Thyroid gland (tissue), 4 donors: ENCODE results near the gene NT5C2.

Experiments
- CTCF ChIP-seq, 6 experiments: fragments of 200-600 bp in 3 of 6; fragments of 450-650 bp in 3 of 6; sonication (generic) in 3 of 6; IDR thresholded peaks; one replicate each; pipeline ENCODE4 v1.5.1; 2016 to 2019; ENCODE audit warnings: antibody characterized with exemption in 6 of 6, mild to moderate bottlenecking in 2 of 6, inconsistent platforms in 1 of 6, moderate library complexity in 1 of 6
- POLR2A ChIP-seq, 2 donors: fragments of 450-650 bp; IDR thresholded peaks; one replicate each; pipeline ENCODE4 v1.6.1; 2017; ENCODE audit warnings: antibody characterized with exemption in 2 of 2, mild to moderate bottlenecking in 2 of 2, moderate library complexity in 1 of 2

DNA sequence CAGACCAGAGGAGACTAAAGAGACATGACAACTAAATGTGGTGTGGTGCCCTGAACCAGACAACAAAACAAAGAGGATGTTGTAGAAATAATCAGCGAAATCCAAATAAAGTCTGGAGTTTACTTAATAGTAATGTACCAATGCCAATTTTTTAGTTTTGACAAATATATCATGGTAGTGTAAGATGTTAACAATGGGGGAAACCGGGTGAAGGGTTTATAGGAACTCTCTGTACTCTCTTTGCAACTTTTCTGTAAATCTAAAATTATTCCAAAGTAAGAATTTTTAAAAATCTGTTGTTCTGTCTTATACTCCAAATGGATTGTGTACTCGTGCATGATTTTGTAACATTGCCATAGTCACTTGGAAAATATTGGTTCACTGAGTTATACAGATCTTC, 145.7 kb downstream of the NT5C2 start:
- TF ChIP-seq POLR2A (IDR thresholded peaks at IDR 0.05): no peak
- TF ChIP-seq CTCF (IDR thresholded peaks at IDR 0.05): no peak
